ENCODE data around the gene SEC16A.

SEC16A gene

DNA sequence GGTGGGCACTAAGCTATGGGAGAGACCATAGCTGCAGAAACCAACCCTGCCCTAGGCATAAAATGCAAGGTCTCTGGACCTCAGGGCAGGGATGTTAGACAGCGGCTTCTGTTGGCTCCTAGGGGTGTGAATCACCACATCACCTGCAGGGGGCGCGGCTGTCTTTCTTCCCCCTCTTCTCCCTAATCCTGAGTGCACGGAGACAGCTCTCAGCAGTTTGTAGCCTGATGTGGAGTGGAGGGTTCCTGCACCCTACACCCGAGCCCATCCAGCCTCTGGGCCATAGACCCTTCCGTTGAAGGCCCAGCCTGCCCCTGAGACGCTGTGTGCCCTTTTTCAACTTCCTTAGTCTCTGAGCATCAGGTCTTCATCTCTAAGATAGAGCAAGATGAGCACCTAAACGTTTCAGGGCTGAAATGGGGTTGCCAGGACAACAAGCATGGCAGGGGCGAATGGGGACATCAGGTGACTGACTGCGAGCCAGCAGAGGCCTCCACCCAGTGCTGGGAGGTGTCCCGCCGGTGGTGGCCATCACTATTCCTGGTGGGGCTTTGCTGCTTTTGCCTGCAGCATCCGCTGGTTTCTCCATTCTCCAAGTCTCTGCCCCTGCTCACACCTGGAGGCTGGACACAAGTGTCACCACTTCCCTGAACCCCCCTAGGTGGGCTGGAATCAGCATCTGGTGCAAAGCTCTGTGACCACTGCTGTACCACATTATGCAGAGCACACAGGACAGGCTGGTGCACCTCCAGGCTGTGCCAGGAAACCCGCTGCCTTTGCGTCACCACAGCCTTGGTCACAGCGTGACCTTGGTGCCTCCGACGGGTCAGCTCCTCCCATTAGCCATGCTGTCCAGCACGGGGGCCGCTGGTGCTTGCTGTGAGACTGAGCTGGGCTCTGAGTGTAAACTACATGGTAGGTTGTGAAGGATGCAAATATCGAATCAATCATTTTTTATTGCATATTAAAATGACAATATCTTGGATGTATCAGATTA lies 2.5 kb upstream of the SEC16A start:
- TF ChIP-seq JUND (IDR thresholded peaks at IDR 0.05; ENCODE audit: low read depth): no peak
- peak; percentile 82 to 90 for DNase-seq (ENCODE audit: low read depth in 1 of 2, low spot score in 1 of 2)
- in situ Hi-C loops (cut with HindIII; ENCODE audit: low pct_unique_long_range_greater_than_20kb, low sequenced_read_pairs): no loop called here

GRCh38 chr9:136484153-136485048 lies 1.6 kb upstream of the SEC16A start:
- in situ Hi-C loops (cut with HindIII; ENCODE audit: low pct_unique_long_range_greater_than_20kb, low sequenced_read_pairs): no loop called here
- TF ChIP-seq JUND (IDR thresholded peaks at IDR 0.05; ENCODE audit: low read depth): no peak
- DNase-seq (ENCODE audit: low read depth in 1 of 2, low spot score in 1 of 2): peak in 1 of 2 experiments; percentile 89

DNA sequence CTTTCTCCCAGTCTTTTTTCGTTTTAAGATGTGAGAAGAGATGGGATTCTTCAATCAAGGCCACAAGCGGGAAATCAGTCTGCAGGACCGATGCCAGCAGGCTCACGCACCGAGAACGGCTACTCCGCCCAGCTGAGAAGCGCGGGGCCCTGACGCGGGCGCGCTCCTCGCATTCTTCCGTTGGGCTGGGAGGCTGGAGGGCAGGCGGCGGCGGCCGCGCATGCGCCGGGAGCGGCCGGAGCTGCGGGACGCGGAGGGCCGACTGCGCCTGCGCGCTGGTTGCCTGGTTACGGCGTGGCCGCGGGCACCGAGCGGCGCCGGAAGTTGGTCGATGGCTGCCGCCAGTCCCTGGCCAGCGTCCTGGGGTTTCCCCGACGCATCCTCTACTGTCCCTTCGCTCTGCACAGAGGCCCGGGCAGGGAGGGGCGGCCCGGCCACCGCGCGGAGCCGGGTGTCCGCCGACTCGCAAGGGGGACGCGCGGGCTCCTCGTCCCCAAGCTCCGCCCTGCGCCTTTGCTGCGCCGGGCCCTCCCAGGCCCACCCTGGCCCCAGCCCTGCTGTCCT lies 831 bp upstream of the SEC16A start:
- DNase-seq (ENCODE audit: low read depth in 1 of 2, low spot score in 1 of 2): peak; percentile 90 to 95
- no peak for TF ChIP-seq JUND (IDR thresholded peaks at IDR 0.05; ENCODE audit: low read depth)
- in situ Hi-C loops (cut with HindIII; ENCODE audit: low pct_unique_long_range_greater_than_20kb, low sequenced_read_pairs): no loop called here

GRCh38 chr9:136482046-136482792 lies 621 bp downstream of the SEC16A start:
- DNase-seq (ENCODE audit: low read depth in 1 of 2, low spot score in 1 of 2): peak in 1 of 2 experiments; percentile 45
- TF ChIP-seq JUND (IDR thresholded peaks at IDR 0.05; ENCODE audit: low read depth): no peak
- in situ Hi-C loops (cut with HindIII; ENCODE audit: low pct_unique_long_range_greater_than_20kb, low sequenced_read_pairs): no loop called here

GRCh38 chr9:136481558-136481957 lies 1.3 kb downstream of the SEC16A start:
- no peak for TF ChIP-seq JUND (IDR thresholded peaks at IDR 0.05; ENCODE audit: low read depth)
- DNase-seq (ENCODE audit: low read depth in 1 of 2, low spot score in 1 of 2): no peak
- in situ Hi-C loops (cut with HindIII; ENCODE audit: low pct_unique_long_range_greater_than_20kb, low sequenced_read_pairs): no loop called here

- DNase-seq (ENCODE audit: low read depth in 1 of 2, low spot score in 1 of 2): no peak
- no peak for TF ChIP-seq JUND (IDR thresholded peaks at IDR 0.05; ENCODE audit: low read depth)
- in situ Hi-C loops (cut with HindIII; ENCODE audit: low pct_unique_long_range_greater_than_20kb, low sequenced_read_pairs): no loop called here
Observed at GRCh38 chr9:136476369-136477150, 6.3 kb downstream of the SEC16A start.

GRCh38 chr9:136474974-136475865 lies 7.6 kb downstream of the SEC16A start:
- TF ChIP-seq JUND (IDR thresholded peaks at IDR 0.05; ENCODE audit: low read depth): no peak
- in situ Hi-C loops (cut with HindIII; ENCODE audit: low pct_unique_long_range_greater_than_20kb, low sequenced_read_pairs): no loop called here
- DNase-seq (ENCODE audit: low read depth in 1 of 2, low spot score in 1 of 2): no peak

GRCh38 chr9:136474021-136474640 lies 8.7 kb downstream of the SEC16A start:
- in situ Hi-C loops (cut with HindIII; ENCODE audit: low pct_unique_long_range_greater_than_20kb, low sequenced_read_pairs): no loop called here
- DNase-seq (ENCODE audit: low read depth in 1 of 2, low spot score in 1 of 2): no peak
- TF ChIP-seq JUND (IDR thresholded peaks at IDR 0.05; ENCODE audit: low read depth): no peak

DNA sequence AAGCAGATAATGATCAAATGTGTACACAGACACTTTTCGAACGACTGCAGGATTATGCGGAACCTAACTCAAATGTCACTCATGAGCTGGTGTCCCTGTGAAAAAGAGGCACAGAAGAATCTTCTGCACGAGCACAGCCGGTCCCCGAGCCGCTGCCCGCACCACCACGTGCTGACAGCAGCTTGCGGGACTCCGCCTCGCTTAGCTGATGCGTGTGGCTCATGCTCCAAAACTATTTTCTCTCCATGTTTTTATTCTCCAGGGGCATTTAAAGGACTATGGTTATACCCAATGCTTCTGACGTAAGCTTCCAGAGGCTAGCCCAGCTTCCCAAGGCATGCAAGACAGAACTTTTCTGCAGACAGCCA lies 9.5 kb downstream of the SEC16A start:
- in situ Hi-C loops (cut with HindIII; ENCODE audit: low pct_unique_long_range_greater_than_20kb, low sequenced_read_pairs): no loop called here
- DNase-seq (ENCODE audit: low read depth in 1 of 2, low spot score in 1 of 2): no peak
- no peak for TF ChIP-seq JUND (IDR thresholded peaks at IDR 0.05; ENCODE audit: low read depth)
